HepG2 (cell line): Measurements from ENCODE around the gene FRMD6. TPM values are rescaled to one million over a fixed set of nuclear protein-coding genes. Genes with fewer than 3 reads are reported as not detected.

Experiments
- DNMT3B ChIP-seq: conservative IDR thresholded peaks from 2 replicates; pipeline ENCODE4 v1.6.1; 2016; ENCODE audit warnings: missing biosample characterization, control low read depth
- MBD4 ChIP-seq: IDR thresholded peaks from 2 replicates; pipeline ENCODE4 v1.6.1; 2012; ENCODE audit warnings: low read length, inconsistent platforms, borderline replicate concordance
- MLXIP ChIP-seq: sonication (generic); formaldehyde crosslinking; IDR thresholded peaks from 2 replicates; pipeline ENCODE4 v1.9.0; 2021; ENCODE audit warnings: missing genetic modification reagents, borderline replicate concordance
- PAF1 ChIP-seq: IDR thresholded peaks from 2 replicates; pipeline ENCODE4 v1.6.1; 2016; ENCODE audit warnings: missing genetic modification reagents, missing compliant biosample characterization
- SMAD3 ChIP-seq: sonication (generic); formaldehyde crosslinking; IDR thresholded peaks from 2 replicates; pipeline ENCODE4 v1.4.0; 2020; ENCODE audit warnings: missing genetic modification reagents
- SP5 ChIP-seq: IDR thresholded peaks from 2 replicates; pipeline ENCODE4 v1.6.1; 2016; ENCODE audit warnings: low read depth, borderline replicate concordance
- THAP9 ChIP-seq: sonication (generic); formaldehyde crosslinking; IDR thresholded peaks from 2 replicates; pipeline ENCODE4; 2020; ENCODE audit warnings: missing genetic modification reagents, mild to moderate bottlenecking, borderline replicate concordance
- TMF1 ChIP-seq: sonication (generic); formaldehyde crosslinking; IDR thresholded peaks from 2 replicates; pipeline ENCODE4 v1.8.1; 2022; ENCODE audit warnings: low read depth, missing genetic modification reagents
- ZFP82 ChIP-seq: sonication (generic); formaldehyde crosslinking; IDR thresholded peaks from 2 replicates; pipeline ENCODE4 v1.5.1; 2020; ENCODE audit warnings: mild to moderate bottlenecking, missing genetic modification reagents, borderline replicate concordance
- ZNF264 ChIP-seq: sonication (generic); formaldehyde crosslinking; IDR thresholded peaks from 2 replicates; pipeline ENCODE4 v1.4.0; 2020; ENCODE audit warnings: missing genetic modification reagents
- ZSCAN25 ChIP-seq: sonication (generic); formaldehyde crosslinking; IDR thresholded peaks from 2 replicates; pipeline ENCODE4 v1.8.0; 2022; ENCODE audit warnings: mild to moderate bottlenecking, missing genetic modification reagents
- polyA plus RNA-seq, 8 experiments: library from polyadenylated mRNA; depleted of rRNA in 3 of 8; stranded (reverse) in 7 of 8; unstranded in 1 of 8; fragments of >200 nt; fragmentation: Illumina TruSeq in 4 of 8; extraction: Trizol in 4 of 8; gene quantifications; 2 replicates each; pipeline versions ENCODE4 v1.2.1 to v1.2.3, GENCODE V29; 2011 to 2016; ENCODE audit warnings: low read depth in 4 of 8, missing spikeins in 1 of 8, mixed read lengths in 1 of 8; ENCODE audit not compliant: insufficient read depth in 1 of 8
- total RNA-seq, 5 experiments: library from RNA; depleted of rRNA; stranded (reverse); fragments of >200 nt; fragmentation: Illumina TruSeq; extraction: Trizol; gene quantifications; 2 replicates each; pipeline ENCODE4 v1.2.3, GENCODE V29; 2016; ENCODE audit warnings: low read depth in 1 of 5

The FRMD6 gene
- total and polyA plus RNA-seq, 2 of the 13 experiments (the other 11 are each of a cell fraction or from before 2014, with no cell fraction given) = 2.4 to 5.4 TPM

GRCh38 chr14:51652168-51653078 lies 713 bp downstream of the FRMD6 start (continued):
- TF ChIP-seq THAP9 (CRISPR knock-in tag) (no peak), SP5 (no peak), ZFP82 (0 out of 2 replicates have a peak, but pooled peaks have one; percentile 58), DNMT3B (CRISPR knock-in tag) (no peak), TMF1 (CRISPR knock-in tag) (no peak), PAF1 (no peak), MLXIP (CRISPR knock-in tag) (no peak), ZNF264 (no peak), ZSCAN25 (CRISPR knock-in tag) (no peak), SMAD3 (CRISPR knock-in tag) (no peak), MBD4 (no peak)
